Activated CD4-positive, CD25-positive, alpha-beta regulatory T cell treated with anti-CD3 and anti-CD28 coated beads, Interleukin-2, amount 50 U/mL, for 16 hours (primary cell): ENCODE measurements around the gene PLEKHG5.
"Not testable (repeated sequence)": the region's sequence is repeated elsewhere in the genome, so short reads cannot be mapped to it uniquely, and the experiment has no call there.

Source experiments
- DNase-seq: peaks from one replicate; pipeline ENCODE4 v3.0.0-alpha.2; 2020; ENCODE audit warnings: low read depth, low spot score

PLEKHG5 gene

DNA sequence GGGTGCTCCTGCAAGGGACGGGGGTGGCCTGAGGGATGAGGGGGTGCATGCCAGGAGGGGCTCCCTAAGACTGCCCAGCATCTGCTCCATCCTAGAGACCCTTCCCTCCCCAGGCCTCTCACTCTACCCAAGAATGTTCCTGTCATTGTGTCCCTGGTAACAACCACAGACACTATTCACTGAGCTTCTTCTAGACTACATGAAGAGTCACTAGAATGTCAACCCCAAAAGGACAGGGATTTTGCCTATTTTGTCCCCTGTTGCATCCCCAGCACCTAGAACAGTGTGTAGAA lies 28.4 kb downstream of the PLEKHG5 start:
- no peak for DNase-seq

DNA sequence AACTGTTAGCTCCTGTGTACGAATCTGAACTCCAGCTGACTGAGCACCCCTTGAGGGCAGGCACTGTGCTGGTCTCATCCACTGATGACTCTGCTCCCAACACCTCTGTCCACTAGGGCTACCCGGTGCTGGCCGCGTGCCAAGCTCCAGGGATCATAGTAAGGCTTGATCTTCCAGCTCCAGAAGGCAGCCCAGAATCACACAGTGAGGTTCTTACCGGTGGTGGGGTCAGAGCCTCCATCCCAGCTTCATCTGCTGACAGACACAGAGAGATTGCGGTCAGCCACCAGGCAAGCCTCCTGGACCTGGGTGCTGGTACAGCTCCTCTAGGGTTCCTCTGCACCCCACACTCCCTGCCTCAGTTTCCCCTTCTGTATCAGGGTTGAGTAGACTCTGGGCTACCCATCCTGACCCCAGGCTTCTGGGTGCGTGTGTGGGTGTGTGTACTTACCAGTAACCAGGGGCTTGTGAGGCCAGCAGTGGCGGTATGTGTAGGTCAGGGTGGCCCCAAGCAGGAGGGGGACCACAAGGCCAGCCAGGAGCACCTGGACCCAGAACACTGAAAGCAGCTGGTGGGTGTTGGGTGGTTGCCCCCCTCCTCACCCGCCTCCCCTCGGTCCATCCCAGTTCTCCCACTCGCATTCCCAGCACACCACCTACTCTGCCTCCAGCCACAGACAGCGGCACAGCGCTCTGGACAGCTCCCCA lies 28.9 kb downstream of the PLEKHG5 start:
- no peak for DNase-seq

DNA sequence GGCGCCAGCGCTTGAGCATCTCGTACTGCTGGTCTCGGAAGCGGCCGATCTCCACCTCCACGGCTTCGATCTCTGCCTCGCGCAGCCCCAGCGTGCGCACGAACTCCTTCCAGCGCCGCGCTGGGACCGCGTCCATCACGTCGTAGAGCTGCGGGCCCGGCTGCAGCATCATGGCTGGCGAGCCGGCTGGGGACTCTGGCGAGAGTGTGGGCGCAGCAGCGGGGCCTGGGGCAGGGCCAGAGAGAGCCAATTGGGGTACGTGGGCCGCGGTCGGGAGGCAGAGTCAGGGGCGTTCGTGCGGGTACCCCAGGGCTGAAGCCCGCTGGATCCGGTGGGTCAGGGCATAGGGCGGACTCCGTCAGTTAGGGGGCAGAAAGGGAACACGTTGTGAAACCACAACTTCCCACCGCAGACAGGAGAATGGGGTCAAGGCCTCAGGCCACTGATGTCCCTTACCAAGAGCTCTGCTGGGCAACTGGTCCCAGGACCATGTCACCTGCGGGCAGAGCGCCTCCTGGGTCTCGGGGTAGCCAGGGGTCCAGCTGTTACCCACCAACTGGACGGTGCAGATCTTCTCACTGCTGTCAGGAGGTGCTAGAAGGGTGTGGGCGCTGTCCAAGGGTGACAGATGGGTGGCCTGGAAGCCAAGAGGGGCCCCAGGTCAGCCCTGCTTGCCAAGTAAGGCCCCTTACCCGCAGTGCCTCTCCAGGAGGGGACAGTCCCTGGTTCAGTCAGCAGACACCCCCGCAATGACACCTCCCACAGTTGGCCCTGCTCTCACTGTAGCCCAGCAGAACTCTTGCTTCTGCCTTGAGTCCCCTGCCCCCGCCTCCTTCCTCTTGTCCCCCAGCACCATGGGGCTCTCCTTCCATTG lies 29.7 kb downstream of the PLEKHG5 start:
- no peak for DNase-seq

DNA sequence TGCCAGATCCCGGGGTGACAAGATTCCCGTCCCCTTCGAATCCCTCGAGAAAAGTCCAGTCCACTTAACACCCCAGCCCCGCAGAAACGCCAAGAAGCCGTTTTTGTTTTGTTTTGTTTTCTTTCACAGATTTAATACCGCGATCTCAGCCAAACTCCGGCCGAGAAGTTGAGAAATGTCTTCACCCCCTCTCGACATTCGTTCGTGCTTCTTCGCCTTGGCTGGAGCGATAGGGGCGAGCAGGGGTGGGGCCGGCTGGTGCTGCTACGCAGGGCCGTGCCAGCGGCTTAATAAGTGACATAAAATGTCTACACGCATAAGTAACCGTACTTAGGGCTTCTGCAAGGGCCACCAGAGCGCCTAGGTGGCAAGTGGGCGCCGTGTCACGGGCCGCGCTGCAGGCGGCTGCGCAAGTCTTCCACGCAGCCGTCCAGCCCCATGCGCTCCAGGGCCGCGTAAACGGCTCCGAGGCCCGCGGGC lies 30.4 kb downstream of the PLEKHG5 start:
- no peak for DNase-seq

DNA sequence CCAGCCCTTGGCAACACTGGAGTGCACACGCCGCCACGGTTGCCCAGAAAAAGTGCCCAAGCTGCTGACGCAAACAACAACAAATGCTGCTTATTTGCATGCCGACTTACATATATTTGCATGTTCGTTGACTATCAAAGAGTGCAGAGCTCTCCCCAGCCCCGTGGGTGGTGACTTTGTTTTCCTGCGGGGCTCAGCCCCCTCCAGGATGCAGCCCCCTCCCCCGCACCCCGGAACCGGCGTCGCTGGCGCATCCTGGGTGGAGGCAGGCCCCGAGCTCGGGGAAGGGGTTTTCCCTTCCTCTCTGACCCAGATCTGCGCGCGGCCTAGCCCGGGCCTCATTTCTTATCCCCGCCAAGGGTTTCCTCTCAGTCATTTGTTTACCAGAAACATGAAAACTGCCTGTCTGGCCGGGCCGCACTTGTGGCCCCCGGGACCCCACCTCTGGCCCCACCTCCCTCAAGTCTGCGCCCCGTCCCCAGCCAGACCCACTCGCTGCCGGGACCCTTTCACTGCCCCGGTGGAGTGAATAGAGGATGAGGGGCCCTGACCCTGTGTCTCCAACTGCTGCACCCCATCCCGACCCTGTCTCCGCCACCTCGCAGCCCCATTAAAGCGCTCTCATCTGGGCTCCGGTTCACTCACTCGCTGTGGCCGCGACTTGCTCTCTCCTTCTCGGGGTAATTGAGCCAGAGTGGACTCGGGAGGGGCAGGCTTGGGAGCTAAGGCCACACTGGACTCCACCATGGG lies 31.0 kb downstream of the PLEKHG5 start:
- peak; percentile 74 for DNase-seq

DNA sequence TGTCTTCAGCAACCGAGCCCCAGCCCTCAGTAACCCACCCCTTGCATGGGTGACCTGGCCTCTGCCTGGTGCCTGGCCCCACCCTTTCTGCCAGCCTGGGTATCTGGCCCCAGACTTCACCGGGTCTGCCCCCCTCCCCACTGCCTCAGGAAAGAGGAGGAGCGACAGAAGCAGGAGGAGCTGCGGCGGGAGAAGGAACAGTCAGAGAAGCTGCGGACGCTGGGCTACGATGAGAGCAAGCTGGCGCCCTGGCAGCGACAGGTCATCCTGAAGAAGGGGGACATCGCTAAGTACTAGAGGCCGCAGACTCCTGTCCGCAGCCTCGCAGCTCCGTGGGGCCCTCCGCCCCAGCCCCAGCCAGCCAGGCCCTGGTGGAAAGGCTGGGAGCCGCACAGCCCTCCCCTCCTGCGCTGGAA lies 31.6 kb downstream of the PLEKHG5 start:
- no peak for DNase-seq

DNA sequence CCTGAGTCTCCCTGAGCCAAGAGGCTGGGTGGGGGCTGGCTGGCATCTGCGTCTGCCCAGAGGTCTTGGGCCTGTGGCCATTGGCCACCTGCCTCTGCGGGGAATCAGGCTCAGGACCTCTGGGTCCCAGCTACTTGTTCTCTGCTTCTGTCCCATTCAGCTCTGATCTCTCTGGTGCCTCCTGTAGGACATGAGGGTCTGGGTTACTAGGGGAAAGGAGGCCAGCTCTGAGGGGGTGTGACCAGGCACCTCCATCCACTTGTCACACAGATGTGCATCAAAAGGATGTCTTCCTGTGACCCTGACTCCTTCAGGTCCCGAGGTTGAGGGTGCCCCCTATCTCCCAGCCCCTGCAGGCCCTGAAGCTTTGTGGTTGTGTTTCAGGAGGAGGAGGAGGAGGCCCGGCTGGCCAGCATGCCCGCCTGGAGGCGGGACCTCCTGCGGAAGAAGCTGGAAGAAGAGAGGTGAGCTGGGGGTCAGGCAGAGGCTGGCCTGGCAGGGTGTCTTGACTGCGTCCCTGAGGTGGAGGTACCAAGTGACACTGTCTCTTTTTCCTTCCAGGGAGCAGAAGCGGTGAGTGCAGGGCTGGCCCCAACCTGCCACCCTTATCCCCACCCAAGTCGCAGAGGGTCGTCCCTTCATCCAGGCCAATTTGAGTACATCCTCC lies 34.5 kb downstream of the PLEKHG5 start:
- DNase-seq = no peak

DNA sequence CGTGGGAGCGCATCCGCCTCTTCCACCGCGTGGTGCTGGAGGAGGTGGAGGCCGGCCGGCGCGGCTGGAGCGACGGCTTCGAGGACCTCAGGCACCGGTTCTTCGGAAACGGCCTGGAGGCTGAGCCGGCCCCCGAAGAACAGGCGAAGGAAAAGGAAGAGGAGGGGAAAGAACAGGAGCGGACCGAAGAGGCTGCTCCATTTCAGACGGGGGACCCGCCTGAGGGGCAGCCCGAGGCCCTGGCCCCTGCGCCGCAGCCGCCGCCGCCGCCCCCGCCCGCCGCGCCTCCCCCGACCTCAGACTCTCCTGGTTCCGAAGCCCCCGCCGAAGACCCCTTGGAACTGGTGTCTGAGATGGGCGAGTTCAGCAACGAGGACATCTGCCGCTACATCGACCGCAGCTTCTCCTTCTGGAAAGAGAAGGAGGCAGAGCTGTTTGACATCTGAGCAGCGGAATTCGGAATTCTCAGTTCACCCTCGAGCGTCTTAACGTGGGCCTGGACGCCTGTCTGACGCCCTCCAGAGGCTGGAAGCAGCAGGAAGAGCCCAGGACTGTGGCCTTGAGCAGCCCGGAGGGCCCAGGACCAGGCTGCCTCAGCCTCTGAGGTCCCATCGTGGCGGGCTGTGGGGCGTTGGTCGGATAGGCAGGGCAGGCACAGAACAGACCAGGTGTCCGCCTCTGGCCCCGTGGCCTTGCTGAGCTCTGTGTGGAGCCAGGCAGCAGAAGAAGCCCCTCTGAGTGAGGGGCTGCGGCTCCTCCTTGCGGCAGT lies 35.5 kb downstream of the PLEKHG5 start:
- not testable (repeated sequence) for DNase-seq

DNA sequence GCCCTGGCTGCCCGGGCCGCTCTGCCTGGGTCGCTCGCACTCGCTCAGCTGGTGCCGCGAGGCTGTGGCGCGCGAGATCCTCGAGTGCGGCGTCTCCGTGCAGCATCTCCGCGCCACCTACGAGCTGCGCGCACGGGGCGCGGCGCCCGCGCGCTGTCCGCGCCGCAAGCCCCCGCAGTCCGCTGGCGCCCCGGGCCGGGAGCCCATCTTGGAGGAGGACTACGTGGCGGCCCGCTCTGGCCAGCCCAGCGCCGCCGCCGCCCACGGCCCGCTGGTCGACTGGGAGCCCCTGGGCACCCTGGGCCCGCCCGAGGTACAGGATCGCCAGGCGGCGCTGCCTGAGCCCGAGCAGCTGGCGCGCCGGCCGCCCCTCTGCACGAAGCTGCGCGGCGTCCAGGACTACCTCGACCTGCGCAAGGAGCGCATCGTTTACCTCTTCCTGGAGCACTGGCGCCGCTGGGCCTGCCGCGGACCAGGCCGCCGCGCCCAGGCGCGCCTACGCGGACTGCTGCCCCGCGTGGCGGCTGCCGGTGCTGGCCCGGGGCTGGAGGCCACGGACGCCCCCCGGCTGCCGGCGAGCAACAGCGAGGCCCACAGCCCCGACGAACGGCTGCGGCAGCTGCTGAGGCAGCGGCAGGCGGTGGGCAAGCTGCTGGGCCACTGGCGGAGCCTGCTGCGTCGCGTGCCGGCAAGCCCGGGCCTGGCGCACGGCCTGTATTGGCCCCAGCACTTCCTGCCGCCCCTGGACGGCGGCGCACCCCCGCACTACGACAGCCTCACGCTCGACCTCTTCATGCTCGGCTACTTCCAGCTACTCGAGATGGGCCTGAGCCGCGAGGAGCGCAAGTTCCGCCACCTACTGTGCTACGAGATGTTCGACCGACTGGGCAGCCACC lies 36.4 kb downstream of the PLEKHG5 start:
- DNase-seq = no peak

DNA sequence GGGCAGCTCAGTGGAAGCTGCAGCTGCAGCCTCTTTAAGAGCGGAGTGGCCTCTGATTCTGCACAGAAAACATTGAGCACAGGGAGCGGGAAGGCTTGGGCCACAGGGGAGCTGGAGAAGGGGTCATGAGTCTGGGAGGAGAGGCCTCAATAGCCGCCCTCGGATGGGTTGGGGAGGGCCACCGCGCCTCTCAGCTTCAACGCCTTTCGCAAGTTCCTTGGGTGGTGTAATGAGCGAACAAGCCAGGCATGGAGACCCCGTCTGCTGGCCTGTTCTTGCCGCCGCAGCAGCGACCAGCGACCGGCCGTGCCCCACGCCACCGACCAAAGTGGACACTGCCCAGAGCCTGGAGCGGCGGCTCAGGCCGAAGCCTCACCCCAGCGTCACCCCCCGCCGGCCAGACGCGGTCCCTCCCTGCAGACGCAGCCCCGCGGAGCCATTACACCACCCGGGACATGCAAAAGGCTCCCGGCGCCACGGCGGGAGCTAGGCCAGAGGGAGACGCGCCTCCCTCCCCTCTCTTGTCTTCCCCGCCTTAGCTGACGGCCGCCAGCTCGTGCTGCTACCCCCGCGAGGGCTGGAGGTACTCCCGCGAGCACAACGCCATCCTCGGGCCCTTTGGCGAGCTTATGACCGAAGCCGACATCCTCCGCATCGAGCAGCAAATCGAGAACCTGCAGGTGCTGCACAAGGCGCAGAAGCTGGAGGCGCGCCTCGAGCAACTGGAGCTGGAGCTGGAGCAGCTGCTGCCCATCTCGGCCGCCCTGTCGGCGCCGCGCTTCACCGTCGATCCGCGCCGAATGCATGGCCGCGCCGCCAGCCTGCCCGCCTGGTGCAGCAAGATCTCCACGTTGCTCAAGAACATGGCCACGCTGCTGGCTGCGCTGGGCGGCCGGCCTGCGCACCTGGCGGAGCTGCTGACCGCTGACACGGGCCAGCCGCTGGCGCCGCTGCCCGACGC lies 37.3 kb downstream of the PLEKHG5 start:
- DNase-seq = not testable (repeated sequence)

DNA sequence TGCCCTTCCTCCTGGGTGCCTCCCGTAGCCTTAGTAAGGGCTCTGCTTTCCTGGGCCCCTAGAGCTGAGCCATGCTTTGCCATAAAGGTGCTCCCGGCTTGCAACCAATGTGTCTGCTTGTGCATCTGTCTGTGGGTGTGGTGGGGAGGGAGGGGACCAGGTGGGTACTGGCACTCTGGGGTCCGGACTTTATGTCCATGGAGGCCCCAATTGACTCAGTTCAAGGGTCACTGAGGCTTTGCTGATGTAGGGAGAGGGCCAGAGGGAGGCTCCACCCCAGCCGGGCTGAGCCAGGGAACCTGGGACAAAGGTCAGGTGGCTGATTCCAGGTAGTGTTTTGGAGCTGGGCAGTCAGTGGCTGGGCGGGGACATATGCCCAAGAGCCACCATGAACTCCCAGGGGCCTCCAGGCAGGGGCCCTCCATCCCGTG lies 40.5 kb downstream of the PLEKHG5 start:
- DNase-seq = no peak

DNA sequence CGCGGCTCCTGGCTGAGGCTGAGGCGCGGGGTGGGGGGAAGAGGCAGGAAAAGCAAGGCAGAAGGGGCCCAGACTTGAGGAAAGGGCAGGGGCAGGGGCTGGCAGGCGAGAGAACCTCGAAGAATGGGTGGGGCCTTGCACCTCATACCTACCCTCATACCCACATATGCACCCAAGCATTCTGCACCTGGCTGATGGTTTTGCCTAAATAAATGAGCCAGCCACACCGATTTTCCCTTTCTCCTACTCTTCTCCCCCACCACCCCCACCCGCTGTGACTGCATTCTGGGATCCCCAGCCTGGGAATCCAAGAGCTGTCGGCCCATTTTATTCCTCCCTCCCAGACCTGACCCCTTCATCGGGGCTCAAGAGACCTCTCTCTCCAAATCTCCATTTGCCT lies 41.0 kb downstream of the PLEKHG5 start:
- DNase-seq = not testable (repeated sequence)

DNA sequence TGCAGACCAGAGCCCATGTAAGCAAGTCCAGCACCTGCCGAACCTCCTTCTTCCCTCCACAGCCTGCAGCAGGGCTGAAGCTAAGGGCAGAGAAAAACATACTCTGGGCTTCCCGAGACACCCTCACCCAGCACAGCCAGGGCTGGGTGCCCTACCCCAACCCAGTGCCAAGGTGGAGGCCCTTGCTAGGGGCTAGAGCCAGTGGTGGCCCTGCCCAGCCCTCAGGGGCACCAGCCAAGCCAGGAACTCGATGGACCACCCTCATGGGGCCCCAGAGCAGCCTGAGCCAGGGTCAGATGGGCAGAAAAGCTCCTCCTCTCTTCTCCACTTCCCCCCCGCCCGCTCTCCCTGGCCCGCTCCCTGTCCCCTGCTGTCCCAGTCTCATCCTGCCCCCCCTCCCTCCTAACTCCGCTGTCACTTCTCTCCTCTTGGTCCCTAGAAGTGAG lies 41.4 kb downstream of the PLEKHG5 start:
- DNase-seq = no peak

DNA sequence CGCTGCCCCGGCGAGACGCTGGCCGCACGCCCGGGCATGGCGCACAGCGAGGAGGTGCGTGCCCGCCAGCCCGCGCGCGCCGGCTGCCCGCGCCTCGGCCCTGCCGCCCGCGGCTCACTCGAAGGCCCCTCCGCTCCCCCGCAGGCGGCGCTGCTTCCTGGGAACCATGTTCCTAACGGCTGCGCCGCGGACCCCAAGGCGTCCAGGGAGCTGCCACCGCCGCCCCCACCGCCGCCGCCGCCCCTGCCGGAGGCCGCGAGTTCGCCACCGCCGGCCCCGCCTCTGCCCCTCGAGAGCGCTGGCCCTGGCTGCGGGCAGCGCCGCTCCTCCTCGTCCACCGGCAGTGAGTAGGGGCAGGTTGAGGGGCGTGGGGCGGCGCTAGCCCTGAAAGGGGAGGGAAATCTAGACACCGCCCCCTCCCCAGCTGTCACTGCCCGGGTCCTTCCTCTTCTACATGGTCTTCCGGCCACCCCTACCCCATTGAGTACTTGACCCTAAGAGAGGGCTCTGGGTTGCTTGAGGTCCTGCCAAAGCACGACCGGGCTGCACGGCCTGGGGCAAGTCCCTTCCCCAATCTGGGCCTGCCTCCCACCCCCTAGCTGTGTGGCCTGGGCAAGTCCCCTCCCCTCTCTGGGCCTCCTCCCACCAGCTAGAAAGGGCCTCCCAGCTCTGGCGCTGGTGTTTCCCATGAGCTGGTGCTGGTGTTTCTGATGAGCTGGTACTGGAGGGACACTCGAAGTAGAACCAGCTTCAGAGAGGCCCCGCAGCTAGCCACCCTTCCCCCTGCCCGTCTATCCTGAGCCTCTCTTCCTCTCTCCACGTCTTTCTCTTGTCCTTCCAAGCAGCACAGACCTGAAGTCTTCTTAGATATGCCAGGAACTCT lies 42.5 kb downstream of the PLEKHG5 start:
- no peak for DNase-seq

DNA sequence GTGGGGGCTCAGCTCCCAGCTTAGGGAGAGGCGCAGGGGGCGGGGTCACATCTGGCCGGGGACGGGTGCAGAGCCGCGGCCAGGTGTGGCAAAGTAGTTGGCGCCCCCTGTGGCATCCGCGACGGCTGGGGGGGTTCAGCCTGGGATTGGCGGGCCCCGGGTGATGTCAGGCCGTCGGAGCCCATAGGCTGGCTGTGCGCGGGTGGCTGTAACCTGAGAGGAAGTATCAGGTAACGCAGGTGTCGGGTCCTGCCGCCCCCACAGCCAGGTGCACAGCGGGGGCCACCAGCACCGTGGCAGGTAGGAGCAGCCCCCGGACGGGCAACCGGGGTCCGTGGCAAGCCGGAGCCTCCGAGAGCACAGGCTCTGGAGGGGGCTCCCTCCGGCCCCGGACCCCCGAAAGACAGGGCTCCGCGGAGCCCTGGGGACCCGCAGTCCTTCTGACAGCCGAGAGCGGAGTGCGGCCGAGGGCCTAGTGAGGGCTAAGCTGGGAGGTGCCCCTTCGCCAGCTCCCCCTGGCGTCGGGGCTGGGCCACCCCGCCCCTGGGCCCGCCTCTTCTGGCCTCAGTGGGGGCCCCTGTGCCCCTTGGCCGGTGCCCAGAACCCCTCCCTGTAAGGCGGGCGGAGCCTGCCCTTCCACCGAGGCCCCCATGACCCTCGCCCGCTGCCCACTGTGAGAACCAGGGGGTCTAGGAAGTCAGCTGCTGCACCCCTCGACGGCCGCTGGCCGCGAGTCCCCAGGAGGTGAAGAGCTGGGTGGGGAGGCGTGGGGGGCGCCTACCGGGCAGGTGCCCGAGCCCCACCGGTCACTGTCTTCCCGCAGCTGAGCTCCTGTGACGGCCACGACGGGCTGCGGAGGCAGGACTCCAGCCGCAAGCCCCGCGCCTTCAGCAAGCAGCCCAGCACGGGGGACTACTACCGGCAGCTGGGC lies 43.4 kb downstream of the PLEKHG5 start:
- no peak for DNase-seq

DNA sequence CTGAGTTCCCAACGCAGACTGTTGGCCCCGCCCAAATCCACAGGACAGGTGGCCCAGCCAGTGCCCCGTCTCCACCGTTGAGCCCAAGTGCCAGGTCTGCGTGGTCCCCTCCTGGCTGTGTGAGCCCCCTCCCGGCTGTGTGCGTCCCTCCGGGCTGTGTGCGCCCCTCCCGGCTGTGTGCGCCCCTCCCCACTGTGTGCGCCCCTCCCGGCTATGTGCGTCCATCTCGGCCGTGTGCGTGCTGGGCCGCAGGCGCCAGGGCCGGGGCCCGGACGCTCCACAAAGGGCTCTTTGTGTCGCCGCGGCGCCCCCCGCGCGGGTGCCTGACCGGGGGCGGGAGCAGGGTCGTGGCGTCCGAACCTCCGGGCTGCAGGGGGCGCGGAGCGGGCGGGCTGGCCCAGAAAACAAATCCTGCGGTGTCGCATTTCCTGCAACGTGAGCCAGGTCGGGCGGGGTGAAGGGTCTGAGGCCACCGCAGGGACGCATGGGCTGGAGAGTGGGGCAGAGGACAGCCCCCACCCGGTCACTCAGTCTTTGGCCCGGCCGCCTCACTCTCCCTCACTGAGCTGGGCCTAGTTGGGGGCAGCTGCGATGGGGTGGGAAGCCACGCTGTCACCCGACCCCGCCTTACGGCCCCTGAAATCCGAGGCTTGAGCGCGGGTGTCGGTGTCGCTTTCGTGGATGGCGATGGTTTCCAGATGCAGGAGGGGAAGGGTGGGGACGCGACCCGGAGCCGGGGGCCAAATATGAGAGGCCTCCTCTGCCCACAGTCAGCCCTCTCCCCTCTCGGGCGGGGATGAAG lies 44.2 kb downstream of the PLEKHG5 start:
- no peak for DNase-seq
